H9 (cell line): Measurements from ENCODE around the gene SYTL5. TPM values are rescaled to one million over a fixed set of nuclear protein-coding genes. Genes with fewer than 3 reads are reported as not detected.

ENCODE experiments used
- DNase-seq: peaks from one replicate; pipeline ENCODE4 v3.0.0-alpha.2; 2017
- H2AFZ ChIP-seq: one replicate; pipeline ENCODE4 v1.6.1; 2013; ENCODE audit warnings: mild to moderate bottlenecking, low read length, control low read depth, moderate library complexity
- H2AK5ac ChIP-seq: 2 replicates; pipeline ENCODE4 v1.6.1; 2013; ENCODE audit warnings: low read length, control low read depth, mixed read lengths; ENCODE audit not compliant: insufficient read length
- H2BK120ac ChIP-seq: one replicate; pipeline ENCODE4 v1.6.1; 2013; ENCODE audit warnings: low read depth, mild to moderate bottlenecking, low read length, control low read depth, inconsistent platforms; ENCODE audit not compliant: poor library complexity, severe bottlenecking
- H2BK12ac ChIP-seq: 2 replicates; pipeline ENCODE4 v1.6.1; 2013; ENCODE audit warnings: low read length, control low read depth, mixed read lengths, low read depth; ENCODE audit not compliant: insufficient read length
- H2BK15ac ChIP-seq: 2 replicates; pipeline ENCODE4 v1.6.1; 2013; ENCODE audit warnings: low read depth, low read length, control low read depth
- H2BK20ac ChIP-seq: one replicate; pipeline ENCODE4 v1.6.1; 2013; ENCODE audit warnings: low read depth, mild to moderate bottlenecking, low read length, control low read depth, inconsistent platforms; ENCODE audit not compliant: poor library complexity, severe bottlenecking
- H2BK5ac ChIP-seq: 2 replicates; pipeline ENCODE4 v1.6.1; 2013; ENCODE audit warnings: low read length, control low read depth, mixed read lengths; ENCODE audit not compliant: insufficient read length
- H3K14ac ChIP-seq: 2 replicates; pipeline ENCODE4 v1.6.1; 2013; ENCODE audit warnings: low read length, control low read depth; ENCODE audit not compliant: insufficient read depth
- H3K18ac ChIP-seq: 2 replicates; pipeline ENCODE4 v1.6.1; 2013; ENCODE audit warnings: low read depth, mild to moderate bottlenecking, mixed read lengths, low read length, control low read depth; ENCODE audit not compliant: insufficient read length
- H3K23ac ChIP-seq: 2 replicates; pipeline ENCODE4 v1.6.1; 2013; ENCODE audit warnings: low read length, control low read depth, mixed read lengths, low read depth; ENCODE audit not compliant: insufficient read length
- H3K23me2 ChIP-seq: 2 replicates; pipeline ENCODE4 v1.6.1; 2013; ENCODE audit warnings: low read depth, mild to moderate bottlenecking, mixed read lengths, low read length, control low read depth; ENCODE audit not compliant: insufficient read length, poor library complexity, severe bottlenecking
- H3K27ac ChIP-seq: 2 replicates; pipeline ENCODE4 v1.5.1; 2013; ENCODE audit warnings: low read length, control low read depth, mixed read lengths, low read depth; ENCODE audit not compliant: insufficient read length
- H3K27me3 ChIP-seq: 2 replicates; pipeline ENCODE4 v1.6.1; 2013; ENCODE audit warnings: low read length, control low read depth, inconsistent platforms; ENCODE audit not compliant: insufficient read depth
- H3K4ac ChIP-seq: 2 replicates; pipeline ENCODE4 v1.6.1; 2013; ENCODE audit warnings: low read depth, mild to moderate bottlenecking, control low read depth, inconsistent platforms, low read length, moderate library complexity
- H3K4me1 ChIP-seq: 2 replicates; pipeline ENCODE4 v1.6.1; 2013; ENCODE audit warnings: low read length, control low read depth, inconsistent platforms; ENCODE audit not compliant: insufficient read depth
- H3K4me2 ChIP-seq: 2 replicates; pipeline ENCODE4 v1.6.1; 2013; ENCODE audit warnings: low read length, control low read depth, mixed read lengths; ENCODE audit not compliant: insufficient read length, insufficient read depth
- H3K56ac ChIP-seq: 2 replicates; pipeline ENCODE4 v1.6.1; 2013; ENCODE audit warnings: low read depth, mild to moderate bottlenecking, mixed read lengths, low read length, control low read depth; ENCODE audit not compliant: insufficient read length
- H3K79me1 ChIP-seq: 2 replicates; pipeline ENCODE4 v1.6.1; 2013; ENCODE audit warnings: low read depth, mild to moderate bottlenecking, moderate library complexity, low read length, control low read depth, inconsistent platforms; ENCODE audit not compliant: insufficient read depth, poor library complexity, severe bottlenecking
- H3K79me2 ChIP-seq: 2 replicates; pipeline ENCODE4 v1.6.1; 2013; ENCODE audit warnings: low read length, control low read depth, inconsistent platforms; ENCODE audit not compliant: insufficient read depth
- H3K9ac ChIP-seq: 2 replicates; pipeline ENCODE4 v1.6.1; 2013; ENCODE audit warnings: low read length, control low read depth, mixed read lengths; ENCODE audit not compliant: insufficient read length; ENCODE audit errors: extremely low read depth
- H3K9me3 ChIP-seq: one replicate; pipeline ENCODE4 v1.6.1; 2013; ENCODE audit warnings: low read depth, low read length, inconsistent platforms; ENCODE audit not compliant: control insufficient read depth
- H3T11ph ChIP-seq: one replicate; pipeline ENCODE4 v1.6.1; 2013; ENCODE audit warnings: mild to moderate bottlenecking, low read length, control low read depth, inconsistent platforms
- H4K20me1 ChIP-seq: one replicate; pipeline ENCODE4 v1.6.1; 2013; ENCODE audit not compliant: control insufficient read depth, insufficient read length, insufficient read depth
- H4K5ac ChIP-seq: 2 replicates; pipeline ENCODE4 v1.6.1; 2013; ENCODE audit warnings: low read depth, mild to moderate bottlenecking, mixed read lengths, low read length, control low read depth; ENCODE audit not compliant: insufficient read length
- H4K8ac ChIP-seq: replicated peaks from 2 replicates; pipeline ENCODE4 v1.6.1; 2013; ENCODE audit warnings: low read length, control low read depth, mixed read lengths, low read depth; ENCODE audit not compliant: insufficient read length
- H4K91ac ChIP-seq: 2 replicates; pipeline ENCODE4 v1.6.1; 2013; ENCODE audit warnings: low read depth, mild to moderate bottlenecking, moderate library complexity, mixed read lengths, low read length, control low read depth; ENCODE audit not compliant: insufficient read length
- H3K27ac Mint-ChIP-seq, 3 experiments: 2 replicates in 2 of 3; 3 replicates in 1 of 3; pipeline ENCODE4 v1.8.0; 2020 to 2021; ENCODE audit warnings: mixed read lengths in 3 of 3, mild to moderate bottlenecking in 1 of 3, moderate library complexity in 1 of 3
- H3K27me3 Mint-ChIP-seq: 2 replicates; pipeline ENCODE4 v1.8.0; 2021; ENCODE audit warnings: low read depth, mild to moderate bottlenecking, moderate library complexity, mixed read lengths
- H3K36me3 Mint-ChIP-seq, 3 experiments: 2 replicates in 2 of 3; 3 replicates in 1 of 3; pipeline ENCODE4 v1.8.0; 2020 to 2021; ENCODE audit warnings: low read depth in 3 of 3, mixed read lengths in 3 of 3; ENCODE audit not compliant: insufficient read depth in 1 of 3
- H3K4me1 Mint-ChIP-seq, 2 experiments: 2 replicates each; pipeline ENCODE4 v1.8.0; 2020; ENCODE audit warnings: mixed read lengths in 2 of 2
- H3K4me3 Mint-ChIP-seq, 2 experiments: 2 replicates in 1 of 2; 3 replicates in 1 of 2; pipeline ENCODE4 v1.8.0; 2020 to 2021; ENCODE audit warnings: mild to moderate bottlenecking in 2 of 2, mixed read lengths in 2 of 2, moderate library complexity in 1 of 2
- H3K9me3 Mint-ChIP-seq, 2 experiments: 2 replicates in 1 of 2; 3 replicates in 1 of 2; pipeline ENCODE4 v1.8.0; 2020; ENCODE audit warnings: mild to moderate bottlenecking in 2 of 2, mixed read lengths in 2 of 2, moderate library complexity in 1 of 2
- WGBS: extraction: QIAGEN DNeasy Blood & Tissue Kit; methylation state at CpG from one replicate; pipeline ENCODE4 v1.1.7; 2013; ENCODE audit warnings: missing lambda C conversion rate, low lambda C conversion rate, mixed read lengths; ENCODE audit not compliant: insufficient read length; ENCODE audit errors: extremely low coverage; 5-methylcytosine and 5-hydroxymethylcytosine counted together
- total RNA-seq: library from RNA; stranded (reverse); gene quantifications from 2 replicates; pipeline ENCODE4 v1.2.1, GENCODE V29; 2021
- TF ChIP-seq, protein P1 (sequence below): fragments of 200-600 bp; sonication (generic); conservative IDR thresholded peaks from 3 replicates; pipeline ENCODE4 v1.8.0; 2021; ENCODE audit warnings: antibody characterized with exemption, mild to moderate bottlenecking

SYTL5 gene
- total RNA-seq, 1 experiment from 2014 or later, result 0.15 TPM

DNA sequence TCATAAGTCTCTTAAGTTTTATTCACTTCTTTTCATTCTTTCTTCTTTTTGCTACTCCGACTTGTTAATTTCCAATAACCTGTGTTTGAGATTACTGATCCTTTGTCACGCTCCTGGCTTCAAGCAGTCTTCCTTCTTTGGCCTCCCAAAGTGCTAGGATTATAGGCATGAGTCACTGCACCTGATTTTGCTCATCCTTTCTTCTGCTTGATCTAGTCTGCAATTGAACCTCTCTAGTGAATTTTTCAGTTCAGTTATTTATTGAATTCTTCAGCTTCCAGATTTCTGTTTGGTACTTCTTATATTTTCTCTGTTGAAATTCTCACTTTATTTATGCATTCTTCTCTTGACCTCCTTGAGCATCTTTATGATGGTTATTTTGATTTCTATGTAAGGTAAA is 38.6 kb upstream of the SYTL5 start:
- H3K27me3 Mint-ChIP-seq, result no peaks in the 10 kb centered on the region
- no CpG with 5 or more reads among the region's 2 CpGs for WGBS
- Histone ChIP-seq H4K91ac (no peak overlapping the region), H2AK5ac (no peak overlapping the region), H3K23ac (no peak overlapping the region), H2BK5ac (no peak overlapping the region), H4K20me1 (no peaks in the 10 kb centered on the region), H3K27me3 (no peaks in the 10 kb centered on the region), H3K14ac (no peak overlapping the region), H2BK20ac (no peak overlapping the region), H4K5ac (no peak overlapping the region), H3K9ac (no peak overlapping the region), H2BK12ac (no peak overlapping the region), H3K79me1 (no peaks in the 10 kb centered on the region), H3K79me2 (no peaks in the 10 kb centered on the region), H3K4me2 (no peak overlapping the region), H2BK120ac (no peak overlapping the region), H3K4me1 (no peaks in the 10 kb centered on the region), H3K27ac (no peak overlapping the region), H3K18ac (no peak overlapping the region), H3K9me3 (no peaks in the 10 kb centered on the region), H4K8ac (no peak overlapping the region), H3K4ac (no peak overlapping the region), H2BK15ac (no peak overlapping the region), H2AFZ (no peak overlapping the region), H3K23me2 (no peaks in the 10 kb centered on the region), H3T11ph (no peak overlapping the region), H3K56ac (no peak overlapping the region)
- H3K27ac Mint-ChIP-seq, result no peak overlapping the region
- H3K4me3 Mint-ChIP-seq, result no peak overlapping the region
- peaks cover 0 to under 1% of the 10 kb centered on the region in 2 experiments; a peak in 2 of 4 replicates for H3K4me1 Mint-ChIP-seq
- DNase-seq, result no peak
- no peaks in the 10 kb centered on the region; a peak in 1 of 7 replicates for H3K36me3 Mint-ChIP-seq
- TF ChIP-seq, protein P1, sequence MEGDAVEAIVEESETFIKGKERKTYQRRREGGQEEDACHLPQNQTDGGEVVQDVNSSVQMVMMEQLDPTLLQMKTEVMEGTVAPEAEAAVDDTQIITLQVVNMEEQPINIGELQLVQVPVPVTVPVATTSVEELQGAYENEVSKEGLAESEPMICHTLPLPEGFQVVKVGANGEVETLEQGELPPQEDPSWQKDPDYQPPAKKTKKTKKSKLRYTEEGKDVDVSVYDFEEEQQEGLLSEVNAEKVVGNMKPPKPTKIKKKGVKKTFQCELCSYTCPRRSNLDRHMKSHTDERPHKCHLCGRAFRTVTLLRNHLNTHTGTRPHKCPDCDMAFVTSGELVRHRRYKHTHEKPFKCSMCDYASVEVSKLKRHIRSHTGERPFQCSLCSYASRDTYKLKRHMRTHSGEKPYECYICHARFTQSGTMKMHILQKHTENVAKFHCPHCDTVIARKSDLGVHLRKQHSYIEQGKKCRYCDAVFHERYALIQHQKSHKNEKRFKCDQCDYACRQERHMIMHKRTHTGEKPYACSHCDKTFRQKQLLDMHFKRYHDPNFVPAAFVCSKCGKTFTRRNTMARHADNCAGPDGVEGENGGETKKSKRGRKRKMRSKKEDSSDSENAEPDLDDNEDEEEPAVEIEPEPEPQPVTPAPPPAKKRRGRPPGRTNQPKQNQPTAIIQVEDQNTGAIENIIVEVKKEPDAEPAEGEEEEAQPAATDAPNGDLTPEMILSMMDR, result no peak
- H3K9me3 Mint-ChIP-seq, result peaks cover 45 to 61% of the 10 kb centered on the region in 2 experiments
